Ascending aorta (tissue), 2 donors: Measurements from ENCODE around the gene BRS3. TPM values are rescaled to one million over a fixed set of nuclear protein-coding genes. Genes with fewer than 3 reads are reported as not detected.

Experiments
- DNase-seq, 2 donors: peaks; one replicate each; pipeline ENCODE4 v3.0.0-alpha.2; 2019; ENCODE audit warnings: low spot score in 2 of 2
- H3K27ac ChIP-seq, 2 donors: fragments of 200-600 bp; sonication (generic); one replicate each; pipeline ENCODE4 v1.5.1; 2016 to 2017; ENCODE audit warnings: mild to moderate bottlenecking in 1 of 2
- H3K27me3 ChIP-seq: fragments of 200-600 bp; sonication (generic); one replicate; pipeline ENCODE4 v1.5.1; 2017
- H3K36me3 ChIP-seq, 2 donors: fragments of 200-600 bp; sonication (generic); one replicate each; pipeline ENCODE4 v1.5.1; 2016
- H3K4me1 ChIP-seq, 2 donors: fragments of 200-600 bp; sonication (generic); one replicate each; pipeline ENCODE4 v1.5.1; 2016 to 2017; ENCODE audit warnings: mild to moderate bottlenecking in 1 of 2
- H3K4me3 ChIP-seq, 2 donors: fragments of 200-600 bp; sonication (generic); one replicate each; pipeline ENCODE4 v1.5.1; 2016 to 2017; ENCODE audit warnings: mild to moderate bottlenecking in 1 of 2
- H3K9me3 ChIP-seq, 2 donors: fragments of 200-600 bp; sonication (generic); one replicate each; pipeline ENCODE4 v1.5.1; 2016
- intact Hi-C: fragments of 100-400 bp; cut with DNase I; formaldehyde crosslinking; loops from one replicate; pipeline ENCODE4 v1.15.1; 2023
- total RNA-seq: library from RNA; depleted of rRNA; stranded (reverse); fragments of >200 nt; gene quantifications from one replicate; pipeline ENCODE4 v1.1.0, GENCODE V29; 2016
- TF ChIP-seq, protein P1 (sequence below), 3 experiments: fragments of 200-600 bp in 2 of 3; fragments of 450-650 bp in 1 of 3; sonication (generic) in 2 of 3; IDR thresholded peaks; one replicate each; pipeline ENCODE4 v1.5.1; 2016 to 2019; ENCODE audit warnings: antibody characterized with exemption in 3 of 3, mild to moderate bottlenecking in 1 of 3, moderate library complexity in 1 of 3

Gene BRS3
- total RNA-seq, 1 donor from 2014 or later = not detected

DNA sequence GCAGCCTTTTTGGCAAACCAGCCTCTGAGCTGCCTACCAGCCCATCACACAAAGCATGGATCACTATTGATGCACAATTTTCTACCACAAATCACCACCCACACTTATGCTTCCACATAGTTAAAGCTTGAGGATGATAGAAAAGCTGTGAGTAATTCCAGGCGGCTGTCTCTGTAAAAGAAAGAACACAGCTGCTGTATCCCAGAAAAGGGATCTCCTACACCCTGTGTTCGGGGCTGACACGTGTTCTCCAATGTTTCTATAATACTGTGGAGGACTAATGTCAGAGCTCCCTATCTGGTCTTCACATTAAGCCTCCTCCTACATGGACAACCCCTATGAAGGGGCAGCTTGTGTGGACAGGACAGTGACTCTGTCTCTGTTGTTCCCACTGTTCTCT is 12.5 kb upstream of the BRS3 start:
- TF ChIP-seq, protein P1, sequence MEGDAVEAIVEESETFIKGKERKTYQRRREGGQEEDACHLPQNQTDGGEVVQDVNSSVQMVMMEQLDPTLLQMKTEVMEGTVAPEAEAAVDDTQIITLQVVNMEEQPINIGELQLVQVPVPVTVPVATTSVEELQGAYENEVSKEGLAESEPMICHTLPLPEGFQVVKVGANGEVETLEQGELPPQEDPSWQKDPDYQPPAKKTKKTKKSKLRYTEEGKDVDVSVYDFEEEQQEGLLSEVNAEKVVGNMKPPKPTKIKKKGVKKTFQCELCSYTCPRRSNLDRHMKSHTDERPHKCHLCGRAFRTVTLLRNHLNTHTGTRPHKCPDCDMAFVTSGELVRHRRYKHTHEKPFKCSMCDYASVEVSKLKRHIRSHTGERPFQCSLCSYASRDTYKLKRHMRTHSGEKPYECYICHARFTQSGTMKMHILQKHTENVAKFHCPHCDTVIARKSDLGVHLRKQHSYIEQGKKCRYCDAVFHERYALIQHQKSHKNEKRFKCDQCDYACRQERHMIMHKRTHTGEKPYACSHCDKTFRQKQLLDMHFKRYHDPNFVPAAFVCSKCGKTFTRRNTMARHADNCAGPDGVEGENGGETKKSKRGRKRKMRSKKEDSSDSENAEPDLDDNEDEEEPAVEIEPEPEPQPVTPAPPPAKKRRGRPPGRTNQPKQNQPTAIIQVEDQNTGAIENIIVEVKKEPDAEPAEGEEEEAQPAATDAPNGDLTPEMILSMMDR (IDR thresholded peaks at IDR 0.05) = no peak
- no peak for DNase-seq
- Histone ChIP-seq H3K4me3 (no peak overlapping the region), H3K4me1 (no peaks in the 10 kb centered on the region), H3K27me3 (no peaks in the 10 kb centered on the region), H3K27ac (no peak overlapping the region), H3K9me3 (no peaks in the 10 kb centered on the region), H3K36me3 (no peaks in the 10 kb centered on the region)
- intact Hi-C loops = no loop called here

DNA sequence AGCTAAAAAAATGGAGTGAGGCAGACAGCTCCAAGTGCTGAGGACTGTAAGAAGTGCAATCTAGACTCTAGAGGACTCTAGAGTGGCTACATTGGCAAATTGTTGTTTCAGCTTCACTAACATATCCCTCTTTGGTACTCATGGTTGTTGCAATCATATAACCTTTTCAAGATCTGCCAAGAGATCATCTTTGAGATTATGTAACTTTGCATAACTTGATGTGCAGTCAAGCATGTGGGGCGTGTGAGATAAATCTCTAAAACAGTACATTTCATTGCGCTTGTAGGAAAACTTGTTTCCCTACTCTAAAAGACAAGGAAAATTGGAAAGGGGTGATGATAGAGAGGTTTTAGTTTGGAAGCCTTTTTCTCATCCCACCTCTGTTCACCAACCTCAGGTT is 11.2 kb upstream of the BRS3 start:
- no peaks in the 10 kb centered on the region for H3K27me3 ChIP-seq
- H3K9me3 ChIP-seq = no peaks in the 10 kb centered on the region
- no peak overlapping the region for H3K4me3 ChIP-seq
- no peak for DNase-seq
- H3K36me3 ChIP-seq = no peaks in the 10 kb centered on the region
- intact Hi-C loops = no loop called here
- no peak overlapping the region for H3K27ac ChIP-seq
- H3K4me1 ChIP-seq = no peaks in the 10 kb centered on the region
- TF ChIP-seq, protein P1 (IDR thresholded peaks at IDR 0.05) = no peak

DNA sequence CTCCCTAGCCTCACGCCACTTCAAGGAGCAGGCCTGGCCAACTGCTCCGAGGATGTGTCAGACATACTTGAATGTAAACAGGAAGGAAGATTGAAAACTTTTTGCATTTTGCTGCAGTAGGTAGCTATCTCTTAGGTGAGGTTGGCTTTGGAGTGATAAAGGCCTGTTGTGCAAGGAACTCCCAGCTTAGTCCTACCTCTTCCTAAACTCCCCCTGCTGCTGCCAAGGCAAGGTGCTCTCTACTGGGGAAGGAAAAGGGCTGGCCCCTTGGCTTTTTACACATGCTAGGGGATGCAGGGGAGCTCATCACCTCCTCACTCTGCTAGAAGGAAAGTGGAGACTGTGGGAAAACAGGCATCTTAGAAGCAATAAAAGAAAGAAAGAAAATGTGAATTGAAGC is 10.7 kb upstream of the BRS3 start:
- Histone ChIP-seq H3K36me3 (no peaks in the 10 kb centered on the region), H3K4me1 (no peaks in the 10 kb centered on the region), H3K27me3 (no peaks in the 10 kb centered on the region), H3K27ac (no peak overlapping the region), H3K4me3 (no peak overlapping the region), H3K9me3 (no peaks in the 10 kb centered on the region)
- TF ChIP-seq, protein P1 (IDR thresholded peaks at IDR 0.05) = no peak
- intact Hi-C loops = no loop called here
- DNase-seq = no peak

GRCh38 chrX:136480383-136480782 is 7.4 kb upstream of the BRS3 start:
- H3K4me3 ChIP-seq = no peak overlapping the region
- no peaks in the 10 kb centered on the region for H3K9me3 ChIP-seq
- no peak for DNase-seq
- no peaks in the 10 kb centered on the region for H3K4me1 ChIP-seq
- intact Hi-C loops = no loop called here
- no peaks in the 10 kb centered on the region for H3K27me3 ChIP-seq
- no peak overlapping the region for H3K27ac ChIP-seq
- H3K36me3 ChIP-seq = no peaks in the 10 kb centered on the region
- TF ChIP-seq, protein P1 (IDR thresholded peaks at IDR 0.05) = no peak

GRCh38 chrX:136488706-136489105 is 959 bp downstream of the BRS3 start:
- Histone ChIP-seq H3K4me1 (no peaks in the 10 kb centered on the region), H3K36me3 (no peaks in the 10 kb centered on the region), H3K4me3 (no peak overlapping the region)

More at GRCh38 chrX:136488706-136489105, 959 bp downstream of the BRS3 start:
- TF ChIP-seq, protein P1 (IDR thresholded peaks at IDR 0.05) = no peak
- no peak for DNase-seq
- Histone ChIP-seq H3K9me3 (no peaks in the 10 kb centered on the region), H3K27ac (no peak overlapping the region), H3K27me3 (peaks cover 4% of the 10 kb centered on the region)
- intact Hi-C loops = no loop called here
